Panc1 (cell line): ENCODE measurements around the gene TMED8. TPM values are rescaled to one million over a fixed set of nuclear protein-coding genes. Genes with fewer than 3 reads are reported as not detected.

Source experiments
- ATAC-seq: fragments of 200-7000 bp; cut with Tn5 transposase; 2 replicates; pipeline ENCODE4 v1.9.1; 2020; ENCODE audit warnings: mild to moderate bottlenecking, moderate library complexity
- BruUV-seq: library from RNA; stranded (reverse); fragments of 400-500 nt; replicated peaks from 2 replicates; lab custom pipeline; 2021; lab: Mats Ljungman, UMichigan
- CTCF ChIA-PET: fragments of 300-600 bp; sonication (Branson Sonifier 250); formaldehyde crosslinking; loops from one replicate; lab custom pipeline; 2022; ENCODE audit warnings: antibody characterized with exemption; lab: Charles Lee
- POLR2A ChIA-PET: fragments of 300-600 bp; sonication (Branson Sonifier 250); formaldehyde crosslinking; loops from one replicate; lab custom pipeline; 2022; ENCODE audit warnings: antibody characterized with exemption; lab: Charles Lee
- DNase-seq: peaks from one replicate; pipeline ENCODE4 v3.0.0-alpha.2; 2010; ENCODE audit warnings: low read depth, low spot score
- H3K27ac ChIP-seq: 2 replicates; pipeline ENCODE4 v1.5.1; 2011; ENCODE audit warnings: mild to moderate bottlenecking, low read length, inconsistent platforms
- H3K27me3 ChIP-seq: fragments of 200-500 bp; sonication (Bioruptor generic); 2 replicates; pipeline ENCODE4 v1.6.0; 2014; ENCODE audit warnings: low read length, inconsistent platforms; ENCODE audit not compliant: control insufficient read depth, insufficient read depth
- H3K36me3 ChIP-seq: fragments of 200-500 bp; sonication (Bioruptor generic); 2 replicates; pipeline ENCODE4 v1.5.1; 2014; ENCODE audit warnings: inconsistent platforms, mild to moderate bottlenecking, low read length, moderate library complexity; ENCODE audit not compliant: control insufficient read depth, insufficient read depth
- H3K4me1 ChIP-seq: 2 replicates; pipeline ENCODE4 v1.5.1; 2011; ENCODE audit warnings: inconsistent platforms, mild to moderate bottlenecking, low read length, moderate library complexity; ENCODE audit not compliant: control insufficient read depth, insufficient read depth
- H3K4me3 ChIP-seq, 2 experiments: 2 replicates each; pipeline ENCODE4 v1.5.1; 2011 to 2012; ENCODE audit warnings: low read depth in 2 of 2, low read length in 2 of 2, mild to moderate bottlenecking in 2 of 2, inconsistent platforms in 1 of 2, moderate library complexity in 1 of 2
- H3K9me3 ChIP-seq: fragments of 200-500 bp; sonication (Bioruptor generic); 2 replicates; pipeline ENCODE4 v1.5.1; 2014; ENCODE audit warnings: low read depth, mild to moderate bottlenecking, inconsistent platforms, low read length, moderate library complexity; ENCODE audit not compliant: control insufficient read depth, insufficient read depth
- POLR2AphosphoS5 ChIP-seq: IDR thresholded peaks from 2 replicates; pipeline ENCODE4 v1.6.1; 2012; ENCODE audit warnings: mild to moderate bottlenecking, low read depth, low read length, moderate library complexity
- REST ChIP-seq, 2 experiments: IDR thresholded peaks; 2 replicates each; pipeline ENCODE4 v1.6.1; 2011 to 2012; ENCODE audit warnings: low read depth in 2 of 2, control low read depth in 1 of 2, low read length in 1 of 2, mild to moderate bottlenecking in 1 of 2, moderate library complexity in 1 of 2; ENCODE audit not compliant: insufficient read depth in 1 of 2
- SIN3A ChIP-seq: IDR thresholded peaks from 2 replicates; pipeline ENCODE4 v1.6.1; 2012; ENCODE audit warnings: low read depth, mild to moderate bottlenecking, low read length, moderate library complexity, borderline replicate concordance; ENCODE audit not compliant: insufficient read depth
- TCF7L2 ChIP-seq: IDR thresholded peaks from 2 replicates; pipeline ENCODE4 v1.6.1; 2011; ENCODE audit warnings: mild to moderate bottlenecking, low read depth, low read length, inconsistent platforms
- in situ Hi-C: cut with HindIII; loops from 2 replicates; pipeline ENCODE4 v1.10.0; 2016; ENCODE audit warnings: low sequenced_read_pairs, low pct_unique_long_range_greater_than_20kb
- intact Hi-C: fragments of 100-400 bp; cut with micrococcal nuclease; formaldehyde crosslinking; loops from one replicate; pipeline ENCODE4 v1.10.0; 2022; ENCODE audit not compliant: unreplicated experiment
- total RNA-seq: library from RNA; stranded (reverse); gene quantifications from one replicate; pipeline ENCODE4 v1.2.1, GENCODE V29; 2021; ENCODE audit not compliant: unreplicated experiment
- TF ChIP-seq, protein P1 (sequence below): fragments of 450-650 bp; IDR thresholded peaks from 2 replicates; pipeline ENCODE4 v1.5.1; 2017; ENCODE audit warnings: mild to moderate bottlenecking

The TMED8 gene
- total RNA-seq, 1 experiment from 2014 or later = 8.5 TPM

DNA sequence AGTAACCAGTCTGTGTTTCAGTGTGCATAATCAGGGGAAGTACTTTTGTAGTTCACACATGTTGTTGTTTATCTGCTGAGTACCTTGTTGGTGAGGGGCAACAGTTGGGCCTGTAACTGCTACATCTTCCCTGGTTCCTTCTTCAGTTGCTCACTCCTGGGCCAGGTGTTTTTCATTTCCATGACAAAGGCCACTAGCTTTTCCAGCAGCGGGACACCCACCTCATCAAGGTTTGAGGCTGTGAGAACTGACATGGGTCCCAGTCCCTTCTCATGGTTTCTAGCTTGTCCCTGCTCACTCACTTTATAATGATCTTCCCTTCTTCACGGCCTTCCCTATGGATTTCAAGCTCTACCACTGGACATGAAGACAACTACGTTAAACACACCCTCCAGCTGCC lies 48.0 kb upstream of the TMED8 start:
- intact Hi-C loops (no loop called here), in situ Hi-C loops (no loop called here)
- ChIA-PET POLR2A (no interaction called here), CTCF (no interaction called here)
- H3K27ac ChIP-seq = no peak overlapping the region
- H3K4me3 ChIP-seq = no peak overlapping the region
- H3K9me3 ChIP-seq = no peaks in the 10 kb centered on the region
- H3K4me1 ChIP-seq = no peaks in the 10 kb centered on the region
- TF ChIP-seq, protein P1, sequence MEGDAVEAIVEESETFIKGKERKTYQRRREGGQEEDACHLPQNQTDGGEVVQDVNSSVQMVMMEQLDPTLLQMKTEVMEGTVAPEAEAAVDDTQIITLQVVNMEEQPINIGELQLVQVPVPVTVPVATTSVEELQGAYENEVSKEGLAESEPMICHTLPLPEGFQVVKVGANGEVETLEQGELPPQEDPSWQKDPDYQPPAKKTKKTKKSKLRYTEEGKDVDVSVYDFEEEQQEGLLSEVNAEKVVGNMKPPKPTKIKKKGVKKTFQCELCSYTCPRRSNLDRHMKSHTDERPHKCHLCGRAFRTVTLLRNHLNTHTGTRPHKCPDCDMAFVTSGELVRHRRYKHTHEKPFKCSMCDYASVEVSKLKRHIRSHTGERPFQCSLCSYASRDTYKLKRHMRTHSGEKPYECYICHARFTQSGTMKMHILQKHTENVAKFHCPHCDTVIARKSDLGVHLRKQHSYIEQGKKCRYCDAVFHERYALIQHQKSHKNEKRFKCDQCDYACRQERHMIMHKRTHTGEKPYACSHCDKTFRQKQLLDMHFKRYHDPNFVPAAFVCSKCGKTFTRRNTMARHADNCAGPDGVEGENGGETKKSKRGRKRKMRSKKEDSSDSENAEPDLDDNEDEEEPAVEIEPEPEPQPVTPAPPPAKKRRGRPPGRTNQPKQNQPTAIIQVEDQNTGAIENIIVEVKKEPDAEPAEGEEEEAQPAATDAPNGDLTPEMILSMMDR = no peak
- no peak for TF ChIP-seq SIN3A
- TF ChIP-seq REST (IDR thresholded peaks at IDR 0.05; ENCODE audit: insufficient read depth in 1 of 2, low read depth in 2 of 2, low read length in 1 of 2) = no peak
- TF ChIP-seq POLR2AphosphoS5 = no peak
- no peak for TF ChIP-seq TCF7L2
- BruUV-seq = no TSS peak
- DNase-seq (no peak), ATAC-seq (no peak)
- H3K27me3 ChIP-seq = no peaks in the 10 kb centered on the region
- H3K36me3 ChIP-seq = peaks cover 6% of the 10 kb centered on the region

DNA sequence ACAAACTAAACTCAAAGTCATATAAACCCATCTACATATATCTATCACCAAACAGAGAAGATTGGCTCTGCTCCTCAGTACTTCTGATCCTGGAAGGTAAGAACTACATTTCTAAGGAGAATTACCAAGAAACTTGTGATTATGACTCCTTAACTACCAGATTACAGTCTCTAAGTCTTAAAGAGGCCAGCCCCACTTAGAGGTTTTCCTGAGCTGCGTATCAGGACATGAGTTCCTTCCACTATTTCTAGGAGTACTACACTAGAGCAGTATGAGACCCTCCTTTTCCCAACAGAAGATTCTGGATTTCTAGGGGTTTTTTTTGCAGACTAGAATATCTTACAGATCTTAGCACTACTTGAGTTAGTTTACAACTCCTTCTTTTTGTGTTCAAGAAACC lies 46.5 kb upstream of the TMED8 start, which contains the start of gene NOXRED1:
NOXRED1 (minus strand) TSS at position 101 of the 400 bp plus-strand sequence. CDS start 634 bp downstream, outside the sequence.
- no peak for ATAC-seq
- Histone ChIP-seq H3K27me3 (no peaks in the 10 kb centered on the region), H3K9me3 (no peaks in the 10 kb centered on the region), H3K36me3 (peaks cover 3% of the 10 kb centered on the region; the same call in 1 of the 2 replicates), H3K4me3 (no peak within 1 kb of the TSS), H3K4me1 (no peaks in the 10 kb centered on the region), H3K27ac (no peak within 1 kb of the TSS)
- in situ Hi-C loops = no loop called here
- intact Hi-C loops = no loop called here
- TF ChIP-seq POLR2AphosphoS5 = no peak
- TF ChIP-seq REST (IDR thresholded peaks at IDR 0.05; ENCODE audit: insufficient read depth in 1 of 2, low read depth in 2 of 2, low read length in 1 of 2) = no peak
- TF ChIP-seq TCF7L2 = no peak
- TF ChIP-seq SIN3A = no peak
- TF ChIP-seq, protein P1 = no peak
- ChIA-PET POLR2A (no interaction called here), CTCF (no interaction called here)
- DNase-seq = no peak
- no TSS peak for BruUV-seq
